ENCODE results near the gene TEX47.

GRCh38 chr7:88806280-88807037 is 10.9 kb upstream of the TEX47 start:
- TF ChIP-seq CTCF (IDR thresholded peaks at IDR 0.05) = no peak
- no peak for TF ChIP-seq POLR2A (IDR thresholded peaks at IDR 0.05)
